Activated naive CD8-positive, alpha-beta T cell treated with anti-CD3 and anti-CD28 coated beads for 36 hours (primary cell): ENCODE results near the gene PXMP2. TPM values are rescaled to one million over a fixed set of nuclear protein-coding genes. Genes with fewer than 3 reads are reported as not detected.
"Not testable (repeated sequence)": the region's sequence is repeated elsewhere in the genome, so short reads cannot be mapped to it uniquely, and the experiment has no call there.

Source experiments
- DNase-seq: peaks from one replicate; pipeline ENCODE4 v3.0.0; 2021
- H3K27ac Mint-ChIP-seq: one replicate; pipeline ENCODE4 v1.8.0; 2022; ENCODE audit warnings: mild to moderate bottlenecking, moderate library complexity, mixed read lengths
- H3K27me3 Mint-ChIP-seq: one replicate; pipeline ENCODE4 v1.8.0; 2022; ENCODE audit warnings: mild to moderate bottlenecking, mixed read lengths
- H3K36me3 Mint-ChIP-seq: one replicate; pipeline ENCODE4 v1.8.0; 2021; ENCODE audit warnings: mild to moderate bottlenecking, mixed read lengths
- H3K4me1 Mint-ChIP-seq: one replicate; pipeline ENCODE4 v1.8.0; 2021; ENCODE audit warnings: mixed read lengths
- H3K4me3 Mint-ChIP-seq: one replicate; pipeline ENCODE4 v1.8.0; 2022; ENCODE audit warnings: mild to moderate bottlenecking, moderate library complexity, mixed read lengths
- H3K9me3 Mint-ChIP-seq: one replicate; pipeline ENCODE4 v1.8.0; 2022; ENCODE audit warnings: mixed read lengths
- total RNA-seq, 2 experiments: library from RNA; stranded (reverse); gene quantifications; one replicate each; pipeline ENCODE4 v1.2.3, GENCODE V29; 2021

Gene PXMP2
- total RNA-seq, 2 experiments from 2014 or later = 18.3 to 19.0 TPM

GRCh38 chr12:132736913-132737312, 49.5 kb downstream of the PXMP2 start:
- no peak overlapping the region for H3K27ac Mint-ChIP-seq
- H3K27me3 Mint-ChIP-seq = no peaks in the 10 kb centered on the region
- H3K4me1 Mint-ChIP-seq = peaks cover 3% of the 10 kb centered on the region
- H3K4me3 Mint-ChIP-seq = no peak overlapping the region
- no peaks in the 10 kb centered on the region for H3K9me3 Mint-ChIP-seq
- H3K36me3 Mint-ChIP-seq = peaks cover 44% of the 10 kb centered on the region
- DNase-seq = no peak

- H3K36me3 Mint-ChIP-seq = peaks cover 43% of the 10 kb centered on the region
- no peaks in the 10 kb centered on the region for H3K27me3 Mint-ChIP-seq
- no peaks in the 10 kb centered on the region for H3K9me3 Mint-ChIP-seq
- DNase-seq = no peak
- H3K27ac Mint-ChIP-seq = no peak overlapping the region
- peaks cover 9% of the 10 kb centered on the region for H3K4me1 Mint-ChIP-seq
- no peak overlapping the region for H3K4me3 Mint-ChIP-seq
Measured at GRCh38 chr12:132739600-132740312, 52.4 kb downstream of the PXMP2 start.

- Mint-ChIP-seq H3K36me3 (peaks cover 41% of the 10 kb centered on the region), H3K4me3 (no peak overlapping the region), H3K9me3 (no peaks in the 10 kb centered on the region), H3K27ac (no peak overlapping the region), H3K4me1 (peaks cover 9% of the 10 kb centered on the region), H3K27me3 (no peaks in the 10 kb centered on the region)
- DNase-seq = no peak
Measured at GRCh38 chr12:132740313-132740646, 52.9 kb downstream of the PXMP2 start.

DNA sequence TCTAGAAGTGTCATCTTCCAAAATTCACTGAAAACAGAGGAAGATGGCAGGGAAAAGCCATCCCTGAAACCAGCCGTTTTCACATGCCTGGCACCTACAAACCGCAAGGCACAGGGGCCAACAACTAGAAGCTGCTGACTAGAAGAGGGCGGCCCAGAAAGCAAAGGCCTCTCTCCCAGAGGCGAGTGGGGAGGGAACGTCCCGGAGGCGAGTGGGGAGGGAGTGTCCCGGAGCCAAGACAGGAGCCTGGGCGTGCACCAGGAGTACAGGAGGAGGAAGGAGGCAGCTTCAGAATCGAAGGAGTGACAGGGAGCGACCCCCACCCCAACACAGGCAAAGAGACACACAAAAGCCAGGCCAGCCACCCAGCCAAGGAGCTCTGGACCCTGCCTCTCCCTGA, 53.3 kb downstream of the PXMP2 start:
- no peak overlapping the region for H3K4me3 Mint-ChIP-seq
- no peaks in the 10 kb centered on the region for H3K9me3 Mint-ChIP-seq
- peaks cover 37% of the 10 kb centered on the region for H3K36me3 Mint-ChIP-seq

DNA sequence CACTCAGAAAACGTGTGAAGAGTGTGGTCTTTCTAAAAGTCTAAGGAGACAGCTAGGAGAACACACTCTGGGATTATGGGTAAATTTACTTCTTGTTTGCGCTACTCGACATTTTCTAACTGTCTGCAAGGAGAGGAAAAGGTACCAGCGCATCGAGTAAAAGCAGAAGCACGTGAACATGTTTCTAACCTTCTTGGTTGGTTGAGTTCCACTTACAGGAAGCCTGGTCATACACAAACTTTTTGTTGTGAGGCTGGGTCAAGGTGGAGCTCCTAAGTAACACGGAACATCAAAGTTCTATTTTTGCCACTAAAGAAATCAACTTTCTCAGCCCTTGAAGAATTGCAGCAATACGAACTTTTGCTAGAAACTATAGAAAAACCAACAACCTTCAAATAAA, 54.2 kb downstream of the PXMP2 start:
- Mint-ChIP-seq H3K36me3 (peaks cover 35% of the 10 kb centered on the region), H3K4me3 (no peak overlapping the region), H3K9me3 (no peaks in the 10 kb centered on the region), H3K27ac (no peak overlapping the region), H3K4me1 (peaks cover 9% of the 10 kb centered on the region), H3K27me3 (no peaks in the 10 kb centered on the region)
- DNase-seq = no peak

More for the DNA sequence above, 53.3 kb downstream of the PXMP2 start:
- Mint-ChIP-seq H3K27me3 (no peaks in the 10 kb centered on the region), H3K4me1 (peaks cover 9% of the 10 kb centered on the region), H3K27ac (peak overlapping the region; percentile 34)
- DNase-seq = no peak

DNA sequence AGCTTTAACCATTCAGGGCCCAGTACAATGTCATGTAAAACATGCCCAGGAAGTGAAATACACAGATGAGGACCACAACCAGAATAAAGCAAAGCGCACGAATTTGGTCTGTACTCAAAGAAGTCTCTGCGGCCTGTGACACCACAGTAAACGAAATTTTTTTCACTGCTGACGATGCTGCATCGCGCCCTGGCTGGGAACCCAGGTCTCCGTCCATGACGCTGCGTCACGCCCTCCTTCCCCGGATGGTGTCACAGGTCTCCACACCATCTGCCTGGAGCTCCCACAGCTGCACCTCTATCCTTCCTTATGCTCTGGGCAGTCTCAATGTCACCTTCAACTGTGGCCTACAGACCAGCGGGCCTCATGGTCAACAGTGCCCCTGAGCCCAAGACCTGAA, 56.4 kb downstream of the PXMP2 start:
- no peak overlapping the region for H3K27ac Mint-ChIP-seq
- no peak overlapping the region for H3K4me3 Mint-ChIP-seq
- H3K4me1 Mint-ChIP-seq = peaks cover 9% of the 10 kb centered on the region
- H3K36me3 Mint-ChIP-seq = peaks cover 28% of the 10 kb centered on the region
- no peaks in the 10 kb centered on the region for H3K9me3 Mint-ChIP-seq
- DNase-seq = no peak
- H3K27me3 Mint-ChIP-seq = no peaks in the 10 kb centered on the region

- no peak for DNase-seq
- peaks cover 8% of the 10 kb centered on the region for H3K4me1 Mint-ChIP-seq
- H3K27ac Mint-ChIP-seq = no peak overlapping the region
- H3K9me3 Mint-ChIP-seq = no peaks in the 10 kb centered on the region
- no peaks in the 10 kb centered on the region for H3K27me3 Mint-ChIP-seq
- H3K4me3 Mint-ChIP-seq = no peak overlapping the region
- H3K36me3 Mint-ChIP-seq = peaks cover 27% of the 10 kb centered on the region
Measured at GRCh38 chr12:132746613-132747012, 59.2 kb downstream of the PXMP2 start.

DNA sequence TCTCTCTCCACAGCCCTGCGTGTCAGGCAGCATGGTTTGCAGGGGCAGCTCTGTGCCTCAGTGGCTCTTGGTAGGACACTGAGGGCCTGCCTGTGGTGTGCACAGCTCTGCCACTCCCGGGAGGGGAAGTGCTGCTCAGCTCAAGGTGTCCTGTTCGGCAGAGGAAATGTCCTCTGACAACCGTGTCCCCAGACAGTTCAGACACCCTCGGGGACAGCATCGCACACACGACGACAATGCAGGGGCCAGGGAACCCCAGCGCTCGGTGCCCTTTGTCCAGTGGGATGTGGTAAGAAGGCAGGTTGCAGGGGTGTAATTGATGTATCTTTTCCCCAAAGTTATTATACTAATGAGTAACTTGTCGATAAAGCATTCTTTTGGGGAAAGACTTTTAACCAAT, 60.0 kb downstream of the PXMP2 start:
- Mint-ChIP-seq H3K36me3 (peaks cover 27% of the 10 kb centered on the region), H3K4me3 (no peak overlapping the region)

DNA sequence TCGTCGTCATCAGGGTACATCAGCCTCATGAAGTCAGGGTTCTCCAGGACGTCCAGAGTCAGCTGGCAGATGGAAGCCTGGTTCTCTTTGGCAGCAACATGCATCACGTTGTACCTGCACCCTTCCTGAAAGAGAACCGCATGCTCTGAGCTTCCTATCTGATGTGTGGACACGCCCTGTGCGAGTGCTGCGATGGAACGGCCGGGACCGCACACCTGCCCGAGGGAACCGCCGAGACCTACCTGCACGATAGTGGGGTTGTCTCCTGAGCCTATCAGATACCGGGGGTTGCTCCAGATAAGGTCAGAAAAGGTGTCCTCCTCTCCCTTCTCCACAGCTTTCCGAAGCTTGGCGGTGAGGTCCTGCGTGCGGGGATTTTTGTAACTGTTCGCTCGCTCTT, 60.5 kb downstream of the PXMP2 start:
- H3K27ac Mint-ChIP-seq = no peak overlapping the region
- no peak overlapping the region for H3K4me3 Mint-ChIP-seq
- H3K36me3 Mint-ChIP-seq = peaks cover 25% of the 10 kb centered on the region
- H3K9me3 Mint-ChIP-seq = no peaks in the 10 kb centered on the region
- no peak for DNase-seq
- H3K27me3 Mint-ChIP-seq = no peaks in the 10 kb centered on the region
- peaks cover 6% of the 10 kb centered on the region for H3K4me1 Mint-ChIP-seq

More for the DNA sequence above, 60.0 kb downstream of the PXMP2 start:
- Mint-ChIP-seq H3K27me3 (no peaks in the 10 kb centered on the region), H3K9me3 (no peaks in the 10 kb centered on the region), H3K27ac (no peak overlapping the region), H3K4me1 (peaks cover 6% of the 10 kb centered on the region)
- DNase-seq = no peak

GRCh38 chr12:132748319-132748718, 60.9 kb downstream of the PXMP2 start:
- H3K27me3 Mint-ChIP-seq = no peaks in the 10 kb centered on the region
- DNase-seq = no peak
- H3K4me1 Mint-ChIP-seq = peaks cover 6% of the 10 kb centered on the region
- H3K9me3 Mint-ChIP-seq = no peaks in the 10 kb centered on the region
- no peak overlapping the region for H3K4me3 Mint-ChIP-seq
- H3K27ac Mint-ChIP-seq = no peak overlapping the region
- peaks cover 21% of the 10 kb centered on the region for H3K36me3 Mint-ChIP-seq

- H3K36me3 Mint-ChIP-seq = peaks cover 31% of the 10 kb centered on the region
- DNase-seq, H3K27me3 Mint-ChIP-seq, H3K4me3 Mint-ChIP-seq, H3K27ac Mint-ChIP-seq, H3K9me3 Mint-ChIP-seq, H3K4me1 Mint-ChIP-seq: not testable (repeated sequence)
Measured at GRCh38 chr12:132753670-132754069, 66.3 kb downstream of the PXMP2 start.

DNA sequence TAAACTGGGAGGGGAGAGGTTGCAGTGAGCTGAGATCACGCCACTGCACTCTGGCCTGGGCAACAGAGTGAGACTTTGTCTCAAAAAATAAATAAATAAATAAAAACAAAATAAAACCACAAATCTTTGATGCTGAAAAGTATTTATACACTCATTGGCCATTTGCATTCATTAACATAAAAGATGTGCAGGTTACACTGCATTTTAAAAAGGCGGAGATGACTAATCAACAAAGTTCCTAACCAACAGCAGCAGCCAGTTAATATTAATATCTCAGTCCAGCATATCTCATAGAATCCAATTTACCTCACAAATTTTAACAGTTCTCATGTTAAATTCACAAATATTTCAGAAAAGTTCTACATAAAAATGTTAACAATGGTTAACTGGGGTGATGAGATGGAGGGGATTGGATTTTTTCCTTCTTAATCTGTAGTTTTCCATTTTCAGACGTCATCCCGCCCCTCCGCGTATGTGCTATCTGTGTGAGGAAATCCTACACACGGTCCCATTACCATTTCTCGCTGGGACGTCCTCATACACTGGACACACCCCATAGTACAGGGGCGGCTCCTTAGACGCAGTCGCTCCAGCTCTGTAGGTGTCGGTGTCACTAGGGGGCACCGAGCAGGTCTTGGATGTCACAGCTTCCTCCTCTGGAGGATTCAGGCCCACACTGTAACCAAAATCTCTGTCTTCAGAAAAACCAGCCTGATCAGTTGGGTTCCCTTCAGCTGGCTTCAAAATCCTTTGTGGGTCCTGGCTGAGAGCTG, 67.0 kb downstream of the PXMP2 start:
- Mint-ChIP-seq H3K27ac (no peak overlapping the region), H3K36me3 (peaks cover 32% of the 10 kb centered on the region), H3K4me1 (peaks cover 4% of the 10 kb centered on the region), H3K4me3 (no peak overlapping the region), H3K9me3 (no peaks in the 10 kb centered on the region), H3K27me3 (no peaks in the 10 kb centered on the region)
- DNase-seq = no peak

Other genes with a start within 250 kb of the PXMP2 start
- 10 to 100 TPM; 53.1 to 55.9 TPM for gene FBRSL1, start 197.4 kb upstream of the PXMP2 start, total RNA-seq
- not detected for gene LRCOL1, start 77.0 kb upstream of the PXMP2 start, total RNA-seq
- not detected for gene P2RX2, start 68.8 kb upstream of the PXMP2 start, total RNA-seq
- 100 to 1,000 TPM; 117 to 123 TPM for gene POLE, start 245 bp upstream of the PXMP2 start, total RNA-seq
- gene PGAM5, start 23.3 kb downstream of the PXMP2 start, total RNA-seq = 100 to 1,000 TPM; 102 to 105 TPM
- 10 to 100 TPM; 84.5 to 84.8 TPM for gene ANKLE2, start 74.2 kb downstream of the PXMP2 start, total RNA-seq
- gene GOLGA3, start 141.3 kb downstream of the PXMP2 start, total RNA-seq = 10 to 100 TPM; 51.5 to 57.2 TPM
- gene CHFR, start 200.0 kb downstream of the PXMP2 start, total RNA-seq = 10 to 100 TPM; 47.9 to 48.6 TPM